Cortex of kidney (tissue), 1 donor: ENCODE data around the gene ADGRD1.

ENCODE experiments used
- DNase-seq: peaks from one replicate; lab custom pipeline; 2025; lab: John Stamatoyannopoulos, UW

The ADGRD1 gene

DNA sequence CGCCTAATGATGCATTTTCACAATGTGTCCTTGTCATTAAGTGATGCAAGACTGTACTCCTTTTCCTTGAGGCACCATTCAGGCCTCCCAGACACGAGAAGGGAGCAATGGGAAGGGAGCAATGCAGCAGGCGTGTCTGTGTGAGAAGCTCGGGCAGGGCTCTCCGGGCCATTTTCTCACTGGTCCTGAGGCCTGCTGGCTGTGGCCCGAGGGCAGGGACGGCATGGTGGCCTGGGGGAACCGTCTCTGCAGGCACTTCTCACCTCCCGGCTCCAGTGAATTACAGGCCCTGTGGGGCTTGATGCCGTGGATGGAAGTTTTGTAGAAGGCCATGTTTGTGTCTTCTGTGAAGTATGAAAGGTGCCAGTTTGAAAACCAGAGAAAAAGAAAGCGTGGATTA is 71.0 kb downstream of the ADGRD1 start:
- DNase-seq, result no peak

DNA sequence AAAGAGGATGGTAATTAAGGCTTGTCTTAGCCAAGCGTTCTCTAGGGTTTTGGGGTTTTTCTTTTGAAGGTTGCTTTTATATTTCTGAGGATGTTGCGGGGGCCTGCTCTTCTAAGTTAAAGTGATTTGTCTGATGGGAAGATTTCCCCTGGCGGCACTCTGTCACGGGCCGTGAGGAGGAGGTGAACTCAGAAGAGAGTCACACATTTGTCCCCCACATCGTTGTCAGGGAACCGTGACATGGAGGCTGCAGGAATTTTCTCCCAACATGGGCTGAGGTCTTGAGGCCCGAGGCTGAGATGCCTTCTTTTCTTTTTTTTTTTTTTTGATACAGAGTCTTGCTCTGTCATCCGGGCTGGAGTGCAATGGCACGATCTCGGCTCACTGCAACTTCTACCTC is 71.5 kb downstream of the ADGRD1 start:
- no peak for DNase-seq

DNA sequence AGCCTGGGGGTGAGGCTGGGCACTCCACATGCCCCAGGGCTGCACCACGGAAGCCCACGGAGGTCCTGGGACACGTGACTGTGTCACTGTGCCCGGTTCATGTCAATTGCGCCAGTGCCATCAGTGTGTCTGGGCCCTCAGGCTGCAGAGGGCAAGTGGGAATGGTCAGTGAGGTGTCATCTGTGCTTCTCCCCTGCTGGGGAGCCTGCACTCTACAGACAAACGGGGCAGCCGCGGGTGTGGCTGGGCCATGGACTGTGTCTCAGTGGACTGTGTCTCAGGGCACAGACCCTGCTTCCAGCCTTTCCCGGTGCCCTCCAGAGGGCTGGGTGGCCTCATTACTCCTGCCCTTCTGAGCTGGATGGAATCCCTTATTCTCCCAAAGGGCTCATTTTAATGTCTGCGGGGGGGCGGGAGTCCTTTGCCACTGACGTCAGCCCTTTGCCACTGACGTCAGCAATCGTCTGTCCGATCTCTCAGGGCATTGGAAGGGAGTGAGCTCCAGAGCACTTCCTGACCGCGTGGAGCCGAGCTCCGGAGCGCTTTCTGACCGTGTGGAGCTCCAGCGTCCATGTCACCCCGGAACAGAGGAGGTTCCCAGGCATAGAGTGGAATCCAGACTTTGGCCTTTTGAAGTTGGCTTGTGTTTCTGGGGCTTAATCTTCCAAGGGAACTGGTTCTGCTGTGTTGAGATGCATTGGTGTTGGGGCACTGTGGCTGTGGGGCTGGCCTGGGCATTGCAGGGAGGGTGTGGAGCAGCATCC is 72.4 kb downstream of the ADGRD1 start:
- no peak for DNase-seq

DNA sequence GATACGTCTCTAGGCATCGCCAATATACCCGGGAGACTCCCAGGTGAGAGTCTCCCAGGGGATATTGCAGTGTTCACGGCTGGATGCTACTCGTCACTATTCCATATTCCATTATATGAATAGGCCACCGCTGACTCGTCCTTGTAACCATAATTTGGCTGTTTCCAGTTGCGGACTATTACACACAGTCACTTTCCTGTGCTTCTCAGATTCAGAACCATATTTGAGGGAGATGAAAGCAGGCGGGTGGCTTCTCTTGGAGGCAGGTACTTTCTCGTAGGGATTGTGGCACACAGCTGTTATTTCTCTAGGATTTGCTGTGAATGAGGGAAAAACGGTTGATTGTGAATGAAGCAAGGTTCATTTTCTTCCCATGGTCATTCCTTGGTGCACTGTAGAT is 73.0 kb downstream of the ADGRD1 start:
- DNase-seq, result no peak

DNA sequence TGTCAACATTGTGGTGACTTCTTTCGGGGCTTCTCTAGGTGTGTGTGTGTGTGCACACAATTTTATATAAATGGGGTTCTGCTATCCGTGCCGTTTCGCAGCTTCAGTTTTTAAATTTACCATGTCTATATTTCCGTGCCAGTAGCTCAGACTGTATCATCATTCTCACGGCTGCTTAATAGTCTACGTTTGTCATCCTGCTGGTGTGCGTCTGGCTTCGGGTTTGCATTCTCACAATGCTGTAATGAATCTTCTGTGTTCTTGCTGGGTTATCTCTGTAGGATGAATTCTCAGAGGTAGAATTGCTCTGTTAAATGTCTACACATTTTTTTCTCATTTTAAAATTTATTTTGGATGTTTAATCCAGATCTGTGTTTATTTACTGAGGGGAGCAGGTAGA is 73.6 kb downstream of the ADGRD1 start:
- no peak for DNase-seq

DNA sequence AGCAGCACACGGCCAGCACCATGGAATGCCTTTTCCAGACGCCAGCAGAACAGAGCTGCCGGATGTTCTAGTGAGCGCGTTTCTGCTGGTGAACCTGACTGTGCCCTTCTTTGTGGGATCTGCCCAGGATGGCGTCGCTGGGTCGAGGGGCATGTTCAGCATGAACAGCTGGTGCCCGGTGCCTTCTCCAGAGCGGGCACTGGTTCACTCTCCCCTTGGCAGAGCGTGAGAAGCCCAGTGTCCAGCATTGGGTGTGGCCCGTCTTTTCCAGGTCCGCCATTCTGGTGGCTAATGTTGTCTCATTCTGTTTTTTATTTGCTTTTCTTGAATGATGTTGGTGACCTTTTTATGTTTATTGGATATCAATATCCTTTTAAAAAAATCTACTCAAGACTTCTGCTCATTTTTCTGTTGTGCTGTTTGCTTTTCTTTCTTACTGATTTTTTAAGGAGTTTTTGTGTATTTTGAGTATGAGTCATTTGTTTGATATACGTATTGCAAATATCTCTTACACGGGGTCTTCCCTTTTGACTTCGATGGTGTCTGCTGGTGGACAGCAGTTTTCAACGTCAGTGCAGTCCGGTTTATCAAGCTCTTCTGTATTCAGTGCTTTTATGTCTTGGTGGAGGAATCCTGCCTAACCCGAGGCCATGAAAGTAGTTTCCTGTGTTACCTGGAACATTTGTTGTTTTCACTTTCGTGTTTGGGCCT is 74.3 kb downstream of the ADGRD1 start:
- DNase-seq, result no peak

DNA sequence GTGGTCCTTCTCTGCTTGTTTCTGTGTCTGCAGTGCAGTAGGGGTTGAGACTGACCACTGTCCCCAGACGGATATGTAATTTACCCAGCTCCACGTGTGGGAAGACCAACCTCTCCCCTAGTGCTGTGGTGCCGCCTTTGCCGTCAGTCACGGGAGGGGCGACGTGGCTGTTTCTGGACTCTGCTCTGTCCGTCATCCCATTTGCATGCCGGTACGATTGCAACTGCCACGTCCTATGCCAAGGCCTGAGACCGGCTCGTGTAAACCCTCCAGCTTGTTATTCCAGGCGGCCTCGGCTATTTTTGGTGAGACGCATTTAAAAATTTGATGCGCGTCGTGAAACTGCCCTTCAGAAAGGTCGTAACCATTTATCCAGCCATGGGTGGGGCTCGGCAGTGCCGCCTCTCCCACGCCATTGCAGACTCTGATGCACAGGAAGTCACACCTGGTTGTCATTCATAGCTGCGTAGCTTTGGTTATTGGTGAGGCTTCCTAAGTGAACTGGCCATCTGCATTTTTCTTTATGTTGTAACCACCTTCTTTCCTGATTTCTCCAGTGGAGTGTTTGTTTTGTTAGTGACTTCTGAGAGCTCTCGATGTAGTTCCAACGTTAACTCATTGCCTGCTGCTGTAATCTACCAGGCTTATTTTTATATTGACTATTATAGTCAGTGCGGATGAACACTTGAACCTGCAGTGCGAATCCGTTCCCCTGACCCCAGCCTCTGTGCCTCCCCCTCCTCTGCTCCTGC is 75.1 kb downstream of the ADGRD1 start:
- no peak for DNase-seq

DNA sequence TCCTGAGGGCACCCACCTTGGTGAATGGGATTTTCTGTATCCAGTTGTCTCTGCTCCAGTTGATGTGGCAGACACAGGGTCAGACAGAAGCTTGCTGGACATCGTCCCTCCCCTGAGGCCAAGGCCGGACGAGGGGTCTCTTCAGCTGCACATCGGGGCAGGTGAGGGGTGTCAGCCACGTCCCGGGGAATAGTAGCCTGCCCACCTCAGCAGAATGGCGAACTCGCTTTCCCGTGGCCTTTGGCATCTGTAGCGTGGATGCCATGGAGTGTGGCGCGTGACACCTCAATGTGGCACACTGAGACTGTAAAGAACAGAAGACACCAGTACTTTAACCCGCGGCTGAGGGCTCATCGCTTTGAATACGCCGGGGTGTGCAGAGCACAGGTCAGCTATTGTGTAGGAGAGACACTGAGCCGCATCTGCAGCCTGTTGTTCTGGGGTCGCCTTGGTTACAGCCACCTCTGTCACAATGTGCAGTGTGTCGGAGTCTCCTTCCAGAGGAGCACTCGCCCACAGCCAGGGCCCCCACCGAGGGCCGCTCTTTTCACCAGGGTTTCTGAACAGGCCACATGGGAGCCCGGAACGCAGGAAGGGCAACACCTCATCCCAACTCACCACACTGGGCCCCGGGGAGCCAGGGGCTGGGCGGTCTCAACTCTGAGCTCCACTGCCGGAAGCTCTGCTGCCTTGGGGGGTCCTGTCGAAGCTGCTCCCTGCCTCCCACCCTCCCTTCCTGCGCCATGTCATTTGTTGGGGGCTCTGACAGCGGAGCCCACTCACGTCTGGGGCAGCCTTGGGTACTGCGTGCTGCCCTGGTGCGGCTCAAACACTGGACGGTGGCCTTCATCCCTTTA is 77.0 kb downstream of the ADGRD1 start:
- DNase-seq, result no peak

DNA sequence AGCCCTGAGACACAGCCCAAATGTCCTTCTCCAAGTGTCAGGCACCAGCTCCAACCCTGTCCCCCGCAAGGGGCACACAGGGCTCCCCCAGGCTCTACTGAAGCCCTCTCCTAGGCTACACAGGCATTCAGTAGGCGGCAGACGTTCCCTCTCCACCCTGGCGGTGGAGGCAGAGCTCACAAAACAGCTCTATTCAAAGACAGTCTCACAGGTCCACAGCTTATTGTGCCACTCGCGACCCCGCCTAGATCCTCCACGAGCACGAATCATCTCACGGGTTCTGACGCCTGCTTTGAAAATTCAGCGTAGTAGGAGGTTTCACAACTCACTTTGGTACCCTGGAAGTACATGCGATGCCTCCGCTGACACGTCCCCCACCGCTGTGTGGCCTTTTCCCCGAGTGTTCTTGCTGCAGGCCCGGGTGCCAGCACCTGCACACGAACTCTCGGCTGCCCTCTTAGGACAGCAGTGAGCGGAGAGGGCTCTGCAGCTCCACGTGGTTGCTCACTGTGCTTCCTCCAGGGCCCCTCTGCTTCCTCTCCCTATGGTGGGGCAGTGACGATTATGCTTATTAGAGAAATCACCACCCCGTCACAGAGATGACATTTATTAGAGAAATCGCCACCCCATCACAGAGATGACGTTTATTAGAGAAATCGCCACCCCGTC is 78.5 kb downstream of the ADGRD1 start:
- no peak for DNase-seq

DNA sequence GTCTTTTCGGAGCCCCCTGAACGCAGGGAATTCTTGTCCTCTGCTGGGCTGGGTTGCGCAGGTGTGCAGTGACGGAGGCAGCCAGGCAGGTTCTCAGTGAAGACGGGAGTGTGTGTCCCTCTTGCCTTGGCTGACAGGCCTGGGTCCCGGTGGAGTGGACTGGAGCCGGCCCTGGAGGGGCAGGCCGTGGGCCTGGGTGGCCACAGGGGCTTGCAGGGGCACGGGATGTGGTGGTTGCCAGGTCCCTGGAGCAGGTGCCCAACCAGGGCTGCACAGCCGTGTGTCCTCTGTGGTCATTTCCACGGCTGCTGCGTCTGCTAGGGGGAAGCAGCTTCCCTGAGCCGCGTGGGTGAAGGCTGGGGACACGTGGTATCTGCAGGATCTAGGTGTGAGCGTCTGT is 79.8 kb downstream of the ADGRD1 start:
- no peak for DNase-seq

DNA sequence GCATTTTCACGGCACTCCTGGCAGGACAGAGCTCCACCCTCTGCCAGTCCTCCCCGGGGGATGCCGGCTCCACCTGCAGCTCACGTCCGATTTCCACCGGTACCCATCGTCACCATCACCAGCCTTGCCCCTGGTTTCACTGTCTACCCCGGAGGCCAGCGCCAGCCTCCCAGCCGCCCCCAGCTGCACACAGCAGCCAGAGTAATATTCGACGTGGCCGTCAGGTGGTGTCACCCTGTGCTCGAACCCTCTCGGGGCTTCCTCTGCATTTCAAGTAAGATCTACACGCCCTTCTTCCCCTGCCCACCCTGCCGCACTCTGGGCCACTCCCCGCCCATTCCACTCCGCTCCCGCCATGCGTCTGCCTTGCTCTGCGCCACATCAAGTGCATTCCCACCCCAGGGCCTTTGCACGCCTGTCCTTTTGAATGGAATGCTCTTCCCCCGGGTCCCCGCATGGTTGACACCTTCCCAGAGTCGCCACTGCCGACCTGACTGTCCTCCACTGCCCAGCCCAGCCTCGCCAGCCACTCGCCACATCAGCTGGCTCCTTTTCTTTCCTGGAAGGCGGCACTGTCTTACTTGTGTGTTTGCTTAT is 80.3 kb downstream of the ADGRD1 start:
- DNase-seq, result no peak

DNA sequence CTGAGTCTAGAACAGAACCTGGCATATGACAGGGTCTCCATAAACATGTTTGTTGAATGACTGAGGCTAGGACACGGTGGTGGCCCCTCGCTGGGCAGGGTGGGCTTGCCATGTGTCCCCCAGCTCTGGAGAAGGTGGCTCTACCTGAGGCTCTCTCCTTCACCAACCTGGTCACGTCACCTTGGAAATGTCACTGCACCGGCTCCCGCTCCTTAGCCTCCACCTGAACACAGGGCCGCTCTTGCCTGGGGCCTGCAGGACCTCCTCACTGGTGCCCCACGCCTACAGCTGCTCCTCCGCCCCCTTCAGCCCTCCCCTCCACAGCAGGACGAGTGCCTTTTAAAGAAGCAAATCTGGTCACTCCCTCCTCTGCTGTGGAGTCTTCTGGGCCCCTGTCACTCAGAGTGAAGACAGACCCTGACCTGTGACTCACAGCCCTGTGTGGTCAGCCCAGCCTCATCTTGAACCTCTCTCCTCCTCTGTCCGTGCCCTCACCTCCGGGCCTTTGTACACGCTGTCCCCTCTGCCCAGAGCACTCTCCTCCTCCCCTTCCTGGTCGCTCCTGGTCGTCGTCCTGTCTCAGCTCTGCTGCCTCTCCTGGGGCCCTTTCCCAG is 81.0 kb downstream of the ADGRD1 start:
- DNase-seq, result no peak

DNA sequence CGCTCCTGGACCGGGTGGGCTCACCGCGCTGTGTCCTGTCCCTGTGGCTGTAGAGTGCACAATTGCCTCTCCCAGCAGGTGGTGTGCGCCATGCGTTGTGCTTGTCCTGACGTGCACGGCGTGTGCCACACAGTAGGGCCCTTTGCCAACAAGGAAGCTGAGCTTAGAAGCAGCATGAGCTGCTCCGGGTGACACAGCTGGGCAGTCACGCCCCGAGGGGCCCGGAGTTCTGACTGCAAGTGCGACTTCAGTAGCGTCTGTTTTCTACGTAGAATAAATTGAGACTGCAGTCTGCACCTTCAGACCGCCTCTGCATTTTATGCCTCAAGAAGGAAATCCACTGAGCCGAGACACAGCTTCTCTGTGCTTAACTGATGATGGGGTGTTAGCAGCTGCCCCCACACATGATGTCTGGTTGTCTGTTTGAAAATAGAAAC is 81.6 kb downstream of the ADGRD1 start:
- DNase-seq, result no peak

DNA sequence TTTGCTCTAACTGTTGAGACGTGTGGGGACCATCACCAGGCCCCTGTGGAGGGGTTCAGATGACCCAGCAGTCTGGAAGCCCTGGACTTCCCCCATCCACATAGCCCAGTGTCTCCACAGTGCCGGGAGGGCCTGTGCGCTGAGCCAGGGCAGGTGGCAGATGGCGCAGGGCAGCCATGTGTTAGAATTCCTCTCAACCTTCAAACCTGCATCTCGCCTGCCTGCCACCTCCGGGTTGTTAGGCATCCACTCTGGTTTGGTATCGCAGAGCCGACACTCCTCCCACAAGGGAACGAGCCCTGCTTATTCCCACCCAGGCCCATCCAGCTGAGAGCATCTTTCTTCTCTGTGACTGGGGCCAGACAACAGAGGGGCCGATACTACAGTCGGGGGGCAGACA is 84.5 kb downstream of the ADGRD1 start:
- no peak for DNase-seq

DNA sequence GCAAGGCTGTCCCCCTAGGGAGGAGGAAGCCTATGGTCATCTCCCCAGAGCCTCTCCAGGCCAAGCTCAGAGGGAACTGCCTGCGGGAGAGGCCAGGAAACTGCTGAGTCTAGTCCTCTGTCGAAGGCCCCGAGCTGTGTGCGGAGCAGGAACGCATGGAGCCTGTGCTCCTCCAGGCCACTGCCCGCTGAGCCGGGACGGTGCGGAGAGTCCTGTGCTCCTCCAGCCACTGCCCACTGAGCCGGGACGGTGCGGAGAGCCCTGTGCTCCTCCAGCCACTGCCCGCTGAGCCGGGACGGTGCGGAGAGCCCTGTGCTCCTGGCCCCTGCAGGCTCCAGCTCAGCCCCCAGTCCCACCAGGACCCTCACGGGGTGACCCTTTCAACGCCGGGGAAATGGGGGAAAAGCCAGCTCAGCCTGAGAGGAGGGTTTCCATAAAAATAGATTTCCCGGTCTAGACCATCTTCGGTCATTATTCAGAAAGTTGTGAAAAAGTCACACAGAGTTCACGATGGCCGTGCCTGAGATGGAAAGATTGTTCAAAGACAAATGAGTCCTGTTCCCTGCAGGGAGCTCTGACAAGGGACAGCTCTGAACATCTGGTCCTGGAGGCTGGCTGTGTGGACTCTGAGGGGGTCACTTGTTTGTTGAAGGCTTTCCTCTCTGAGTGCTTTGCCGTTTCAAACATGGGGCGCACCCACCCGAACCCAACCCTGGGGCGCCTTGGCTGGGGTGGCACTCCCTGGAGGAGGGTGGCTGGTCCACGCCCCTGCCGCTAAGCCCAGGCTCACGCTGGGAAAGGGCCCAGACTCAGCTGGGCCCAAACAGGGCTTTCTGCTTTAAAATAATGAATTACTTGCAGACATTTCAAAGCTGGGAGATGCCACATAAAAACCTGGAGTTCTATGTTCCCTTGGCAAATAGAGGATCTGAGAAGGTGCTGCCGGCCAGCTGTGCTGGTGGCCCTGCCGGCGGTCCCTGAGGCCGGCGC is 85.5 kb downstream of the ADGRD1 start:
- no peak for DNase-seq

DNA sequence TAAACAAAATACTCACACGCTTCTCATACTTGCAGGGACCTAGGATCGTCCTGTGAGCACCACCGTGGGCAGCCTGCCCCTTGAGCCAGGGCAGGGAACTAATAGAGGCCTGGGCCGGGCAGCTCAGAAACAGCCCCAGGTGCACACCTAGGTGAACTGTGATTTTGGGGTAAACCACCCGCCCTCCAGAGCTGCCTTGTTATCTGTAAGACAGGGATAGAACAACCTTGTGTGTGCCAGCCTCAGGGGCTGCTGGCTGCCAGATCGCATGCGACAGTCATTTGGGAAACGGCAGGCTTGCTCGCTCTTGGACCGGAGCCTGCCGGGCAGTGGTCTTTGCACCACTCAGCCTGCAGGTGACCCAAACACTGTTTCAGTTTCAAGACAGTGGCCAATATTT is 86.8 kb downstream of the ADGRD1 start:
- no peak for DNase-seq

DNA sequence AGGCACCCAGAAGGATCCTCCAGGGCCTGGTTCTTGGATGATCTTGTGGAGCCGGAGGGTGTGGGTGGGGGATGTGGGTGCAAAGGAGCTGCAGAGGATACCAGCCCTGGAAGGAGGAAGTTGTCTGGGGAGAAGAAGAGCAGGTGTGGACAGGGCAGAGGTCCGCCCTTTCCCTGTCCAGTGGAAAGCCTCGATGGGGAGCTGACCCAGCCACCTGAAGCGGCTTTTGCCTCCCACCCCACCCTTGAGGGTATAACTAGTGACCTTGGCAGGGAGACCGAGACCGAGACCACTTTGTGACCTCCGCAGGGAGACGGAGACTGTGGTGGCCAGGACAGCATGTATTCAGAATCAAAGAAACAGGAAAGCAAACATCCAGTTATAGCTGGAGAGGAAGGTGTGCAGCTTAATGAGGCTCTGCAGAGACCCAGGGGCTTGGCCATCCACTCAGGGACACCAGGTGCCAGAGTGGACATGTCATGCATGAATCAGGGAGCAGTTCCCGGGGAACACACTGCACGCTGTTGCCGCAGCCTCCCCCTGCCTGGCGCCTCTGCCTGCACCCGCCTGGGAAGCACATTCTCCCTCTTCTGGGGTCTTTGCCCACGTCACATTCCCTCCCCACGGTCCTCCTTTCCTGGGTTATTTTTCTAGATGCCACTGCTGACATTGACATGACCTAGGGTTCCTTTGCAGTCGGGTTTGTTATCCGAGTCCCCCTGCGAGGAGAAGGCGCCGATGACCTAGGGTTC is 87.7 kb downstream of the ADGRD1 start:
- no peak for DNase-seq

DNA sequence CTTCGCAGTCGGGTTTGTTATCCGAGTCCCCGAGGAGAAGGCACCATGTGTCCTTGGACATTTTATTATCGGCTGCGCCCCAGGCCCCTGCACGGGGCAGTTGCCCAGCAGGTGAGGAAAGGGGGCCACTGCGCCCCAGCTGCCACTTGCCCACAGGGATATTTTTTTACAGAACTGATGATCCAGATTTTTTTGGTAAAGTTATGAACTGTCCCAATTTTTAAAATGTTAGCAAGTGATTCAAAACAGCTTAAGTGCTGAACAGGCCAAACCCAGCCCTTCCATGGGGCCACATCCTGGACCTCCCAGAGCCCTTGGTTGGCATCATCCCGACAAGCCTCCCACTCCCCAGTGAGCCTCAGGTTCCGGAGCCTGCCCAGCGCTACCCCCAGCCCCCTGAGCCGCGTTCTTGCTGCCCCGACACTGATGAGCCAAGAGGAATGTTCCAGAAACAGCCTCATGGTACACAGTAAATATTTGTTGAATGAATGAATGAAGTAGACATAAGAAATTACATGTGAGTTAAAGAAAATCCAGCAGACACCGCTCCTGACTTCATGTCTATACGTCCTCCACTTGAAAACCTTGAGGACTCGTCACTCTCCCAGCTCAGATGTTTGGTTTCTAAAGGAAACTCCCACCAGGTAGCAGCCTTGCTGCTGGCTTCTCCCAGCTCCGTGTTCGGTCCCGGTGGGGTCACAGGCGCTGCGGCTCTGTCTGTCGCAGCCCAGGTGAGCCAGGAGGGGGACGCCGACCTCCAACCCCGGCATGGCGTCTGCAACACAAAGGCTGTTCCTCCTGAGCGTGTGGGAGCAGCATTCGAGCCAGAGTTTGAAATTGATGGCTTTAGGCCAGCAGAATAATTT is 88.5 kb downstream of the ADGRD1 start:
- DNase-seq, result no peak
